NB4 (cell line): ENCODE data around the gene STXBP4.
"Not testable (repeated sequence)": the region's sequence is repeated elsewhere in the genome, so short reads cannot be mapped to it uniquely, and the experiment has no call there.

Experiments
- DNase-seq: peaks from one replicate; pipeline ENCODE4 v3.0.0; 2010; ENCODE audit warnings: low read depth
- H3K4me3 ChIP-seq: one replicate; pipeline ENCODE4 v1.5.1; 2011; ENCODE audit warnings: mild to moderate bottlenecking, low read depth, low read length, moderate library complexity
- CTCF ChIP-seq: IDR thresholded peaks from one replicate; pipeline ENCODE4 v1.5.1; 2012; ENCODE audit warnings: low read depth, low read length
- MYC ChIP-seq: IDR thresholded peaks from 2 replicates; pipeline ENCODE4 v1.6.1; 2011; ENCODE audit warnings: low read depth, low read length
- POLR2A ChIP-seq: IDR thresholded peaks from 2 replicates; pipeline ENCODE4 v1.6.1; 2011; ENCODE audit warnings: mild to moderate bottlenecking; ENCODE audit not compliant: insufficient read length; ENCODE audit errors: extremely low read depth
- TF ChIP-seq, protein P1 (sequence below): IDR thresholded peaks from 2 replicates; pipeline ENCODE4 v1.6.1; 2011; ENCODE audit warnings: low read depth, low read length

Gene STXBP4

DNA sequence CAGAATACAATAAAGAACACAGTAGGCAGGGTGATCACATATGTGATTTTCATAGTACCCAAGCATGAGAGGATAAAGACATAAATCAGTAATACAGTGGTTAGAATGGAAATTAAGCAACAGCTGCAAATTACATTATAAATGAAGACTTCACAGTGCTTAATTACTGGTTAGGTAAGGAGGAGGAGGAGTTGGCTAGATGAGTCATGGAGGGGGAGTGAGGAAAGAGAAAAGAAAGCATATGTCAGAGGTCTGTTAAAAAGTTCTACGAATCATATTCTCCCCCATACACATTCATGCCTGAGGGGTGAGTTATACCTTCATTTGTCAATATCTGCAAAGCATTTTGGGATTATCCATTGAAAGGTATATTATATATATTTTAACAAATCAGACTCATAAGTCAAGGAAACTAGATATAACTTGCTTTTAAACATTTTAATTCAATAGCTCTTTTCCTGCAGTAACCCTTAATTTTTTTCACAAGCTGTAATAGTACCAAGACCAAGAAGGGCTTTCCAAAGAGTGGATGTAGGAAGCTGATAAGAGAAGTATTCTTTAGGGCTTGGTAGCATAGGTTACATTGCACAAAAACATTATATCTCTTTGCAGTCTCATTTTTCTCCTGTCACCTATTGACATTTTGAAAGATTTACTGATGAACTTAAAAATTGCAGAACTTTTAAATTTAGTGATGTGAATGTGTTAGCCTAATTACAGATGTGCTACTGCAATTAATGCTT lies 99.3 kb downstream of the STXBP4 start:
- peak; percentile 48 for DNase-seq
- TF ChIP-seq POLR2A (no peak), MYC (no peak), CTCF (no peak)
- TF ChIP-seq, protein P1, sequence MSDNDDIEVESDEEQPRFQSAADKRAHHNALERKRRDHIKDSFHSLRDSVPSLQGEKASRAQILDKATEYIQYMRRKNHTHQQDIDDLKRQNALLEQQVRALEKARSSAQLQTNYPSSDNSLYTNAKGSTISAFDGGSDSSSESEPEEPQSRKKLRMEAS: no peak
- H3K4me3 ChIP-seq: no peak overlapping the region

- TF ChIP-seq MYC (no peak), POLR2A (no peak), CTCF (no peak)
- TF ChIP-seq, protein P1: no peak
- no peak for DNase-seq
- no peak overlapping the region for H3K4me3 ChIP-seq
These were observed 100.6 kb downstream of the STXBP4 start for GRCh38 chr17:55068862-55069811.

- no peak for DNase-seq
- no peak overlapping the region for H3K4me3 ChIP-seq
- no peak for TF ChIP-seq POLR2A
- no peak for TF ChIP-seq MYC
- TF ChIP-seq CTCF: no peak
- TF ChIP-seq, protein P1: no peak
These were observed 101.5 kb downstream of the STXBP4 start for GRCh38 chr17:55069983-55070529.

- no peak for DNase-seq
- no peak overlapping the region for H3K4me3 ChIP-seq
- TF ChIP-seq MYC (no peak), CTCF (no peak), POLR2A (no peak)
- TF ChIP-seq, protein P1: no peak
These were observed 104.3 kb downstream of the STXBP4 start for GRCh38 chr17:55072898-55073297.

DNA sequence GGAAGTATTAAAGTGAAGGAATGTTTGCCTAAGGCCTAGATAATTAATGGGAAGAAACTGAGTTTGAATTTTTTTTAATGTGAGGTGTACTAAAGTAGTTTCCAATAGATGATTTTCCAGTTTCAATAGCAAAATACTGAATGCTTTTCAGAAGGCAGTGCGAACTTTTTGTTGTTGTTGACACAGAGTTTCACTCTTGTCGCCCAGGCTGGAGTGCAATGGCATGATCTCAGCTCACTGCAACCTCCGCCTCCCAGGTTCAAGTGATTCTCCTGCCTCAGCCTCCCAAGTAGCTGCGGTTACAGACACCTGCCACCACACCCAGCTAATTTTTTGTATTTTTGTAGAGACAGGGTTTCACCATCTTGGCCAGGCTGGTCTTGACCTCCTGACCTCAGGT lies 104.9 kb downstream of the STXBP4 start:
- not testable (repeated sequence) for DNase-seq, H3K4me3 ChIP-seq

GRCh38 chr17:55081559-55081958 lies 113.0 kb downstream of the STXBP4 start:
- no peak for TF ChIP-seq POLR2A
- TF ChIP-seq, protein P1: no peak
- TF ChIP-seq CTCF: no peak
- TF ChIP-seq MYC: no peak
- no peak for DNase-seq
- H3K4me3 ChIP-seq: no peak overlapping the region
